ENCODE results near the gene ICA1. TPM values are rescaled to one million over a fixed set of nuclear protein-coding genes. Genes with fewer than 3 reads are reported as not detected.

Gene ICA1
- total and polyA plus RNA-seq, 2 experiments from 2014 or later, result 45.2 to 83.7 TPM

DNA sequence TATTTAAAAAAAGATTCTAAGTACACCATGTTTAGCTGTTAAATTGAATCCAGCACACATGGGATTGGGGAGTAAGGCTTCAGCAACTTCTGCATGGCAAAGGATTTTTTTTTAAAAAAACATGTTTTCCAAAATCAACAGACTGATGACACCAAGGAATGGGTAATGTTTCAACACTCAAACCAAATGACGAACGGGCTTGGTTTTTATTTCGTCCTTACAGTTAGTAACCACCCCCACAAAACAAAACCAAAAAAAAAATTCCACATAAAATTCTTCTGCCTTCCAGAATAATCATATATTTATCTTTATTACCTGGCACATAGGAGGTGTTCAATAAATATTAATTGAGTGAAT lies 45.7 kb downstream of the ICA1 start (continued):
- TF ChIP-seq REST (IDR thresholded peaks at IDR 0.05; ENCODE audit: unreplicated experiment), result no peak

- Histone ChIP-seq H3K4me3 (no peak overlapping the region), H3K36me3 (ENCODE audit: insufficient read depth) (no peaks in the 10 kb centered on the region), H3K27ac (ENCODE audit: low read depth) (no peak overlapping the region), H3F3A (replicated peaks; ENCODE audit: low read depth) (0 out of 2 replicates have a peak, but pooled peaks cover 3% of the 10 kb centered on the region), H3K79me2 (replicated peaks; ENCODE audit: insufficient read depth) (no peaks in the 10 kb centered on the region), H3K4me2 (no peak overlapping the region), H3K27me3 (ENCODE audit: insufficient read depth) (no peaks in the 10 kb centered on the region), H2AFZ (no peak overlapping the region), H3K4me1 (ENCODE audit: insufficient read depth) (peaks cover 38% of the 10 kb centered on the region), H4K20me1 (replicated peaks; ENCODE audit: insufficient read depth) (no peaks in the 10 kb centered on the region), H3K9me2 (ENCODE audit: insufficient read depth) (no peaks in the 10 kb centered on the region)
- Mint-ChIP-seq H3K9me3 (no peaks in the 10 kb centered on the region), H3K27ac (no peak overlapping the region), H3K27me3 (ENCODE audit: insufficient read depth, low read depth, poor library complexity) (peaks cover 4% of the 10 kb centered on the region), H3K36me3 (ENCODE audit: low read depth) (peaks cover 17% of the 10 kb centered on the region), H3K4me1 (peaks cover 67% of the 10 kb centered on the region), H3K4me3 (no peak overlapping the region)
- DNase-seq (ENCODE audit: low spot score), result no peak
- no peak for ATAC-seq
- TF ChIP-seq, protein P1, sequence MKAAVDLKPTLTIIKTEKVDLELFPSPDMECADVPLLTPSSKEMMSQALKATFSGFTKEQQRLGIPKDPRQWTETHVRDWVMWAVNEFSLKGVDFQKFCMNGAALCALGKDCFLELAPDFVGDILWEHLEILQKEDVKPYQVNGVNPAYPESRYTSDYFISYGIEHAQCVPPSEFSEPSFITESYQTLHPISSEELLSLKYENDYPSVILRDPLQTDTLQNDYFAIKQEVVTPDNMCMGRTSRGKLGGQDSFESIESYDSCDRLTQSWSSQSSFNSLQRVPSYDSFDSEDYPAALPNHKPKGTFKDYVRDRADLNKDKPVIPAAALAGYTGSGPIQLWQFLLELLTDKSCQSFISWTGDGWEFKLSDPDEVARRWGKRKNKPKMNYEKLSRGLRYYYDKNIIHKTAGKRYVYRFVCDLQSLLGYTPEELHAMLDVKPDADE (IDR thresholded peaks at IDR 0.05), result no peak
- TF ChIP-seq, protein P2, sequence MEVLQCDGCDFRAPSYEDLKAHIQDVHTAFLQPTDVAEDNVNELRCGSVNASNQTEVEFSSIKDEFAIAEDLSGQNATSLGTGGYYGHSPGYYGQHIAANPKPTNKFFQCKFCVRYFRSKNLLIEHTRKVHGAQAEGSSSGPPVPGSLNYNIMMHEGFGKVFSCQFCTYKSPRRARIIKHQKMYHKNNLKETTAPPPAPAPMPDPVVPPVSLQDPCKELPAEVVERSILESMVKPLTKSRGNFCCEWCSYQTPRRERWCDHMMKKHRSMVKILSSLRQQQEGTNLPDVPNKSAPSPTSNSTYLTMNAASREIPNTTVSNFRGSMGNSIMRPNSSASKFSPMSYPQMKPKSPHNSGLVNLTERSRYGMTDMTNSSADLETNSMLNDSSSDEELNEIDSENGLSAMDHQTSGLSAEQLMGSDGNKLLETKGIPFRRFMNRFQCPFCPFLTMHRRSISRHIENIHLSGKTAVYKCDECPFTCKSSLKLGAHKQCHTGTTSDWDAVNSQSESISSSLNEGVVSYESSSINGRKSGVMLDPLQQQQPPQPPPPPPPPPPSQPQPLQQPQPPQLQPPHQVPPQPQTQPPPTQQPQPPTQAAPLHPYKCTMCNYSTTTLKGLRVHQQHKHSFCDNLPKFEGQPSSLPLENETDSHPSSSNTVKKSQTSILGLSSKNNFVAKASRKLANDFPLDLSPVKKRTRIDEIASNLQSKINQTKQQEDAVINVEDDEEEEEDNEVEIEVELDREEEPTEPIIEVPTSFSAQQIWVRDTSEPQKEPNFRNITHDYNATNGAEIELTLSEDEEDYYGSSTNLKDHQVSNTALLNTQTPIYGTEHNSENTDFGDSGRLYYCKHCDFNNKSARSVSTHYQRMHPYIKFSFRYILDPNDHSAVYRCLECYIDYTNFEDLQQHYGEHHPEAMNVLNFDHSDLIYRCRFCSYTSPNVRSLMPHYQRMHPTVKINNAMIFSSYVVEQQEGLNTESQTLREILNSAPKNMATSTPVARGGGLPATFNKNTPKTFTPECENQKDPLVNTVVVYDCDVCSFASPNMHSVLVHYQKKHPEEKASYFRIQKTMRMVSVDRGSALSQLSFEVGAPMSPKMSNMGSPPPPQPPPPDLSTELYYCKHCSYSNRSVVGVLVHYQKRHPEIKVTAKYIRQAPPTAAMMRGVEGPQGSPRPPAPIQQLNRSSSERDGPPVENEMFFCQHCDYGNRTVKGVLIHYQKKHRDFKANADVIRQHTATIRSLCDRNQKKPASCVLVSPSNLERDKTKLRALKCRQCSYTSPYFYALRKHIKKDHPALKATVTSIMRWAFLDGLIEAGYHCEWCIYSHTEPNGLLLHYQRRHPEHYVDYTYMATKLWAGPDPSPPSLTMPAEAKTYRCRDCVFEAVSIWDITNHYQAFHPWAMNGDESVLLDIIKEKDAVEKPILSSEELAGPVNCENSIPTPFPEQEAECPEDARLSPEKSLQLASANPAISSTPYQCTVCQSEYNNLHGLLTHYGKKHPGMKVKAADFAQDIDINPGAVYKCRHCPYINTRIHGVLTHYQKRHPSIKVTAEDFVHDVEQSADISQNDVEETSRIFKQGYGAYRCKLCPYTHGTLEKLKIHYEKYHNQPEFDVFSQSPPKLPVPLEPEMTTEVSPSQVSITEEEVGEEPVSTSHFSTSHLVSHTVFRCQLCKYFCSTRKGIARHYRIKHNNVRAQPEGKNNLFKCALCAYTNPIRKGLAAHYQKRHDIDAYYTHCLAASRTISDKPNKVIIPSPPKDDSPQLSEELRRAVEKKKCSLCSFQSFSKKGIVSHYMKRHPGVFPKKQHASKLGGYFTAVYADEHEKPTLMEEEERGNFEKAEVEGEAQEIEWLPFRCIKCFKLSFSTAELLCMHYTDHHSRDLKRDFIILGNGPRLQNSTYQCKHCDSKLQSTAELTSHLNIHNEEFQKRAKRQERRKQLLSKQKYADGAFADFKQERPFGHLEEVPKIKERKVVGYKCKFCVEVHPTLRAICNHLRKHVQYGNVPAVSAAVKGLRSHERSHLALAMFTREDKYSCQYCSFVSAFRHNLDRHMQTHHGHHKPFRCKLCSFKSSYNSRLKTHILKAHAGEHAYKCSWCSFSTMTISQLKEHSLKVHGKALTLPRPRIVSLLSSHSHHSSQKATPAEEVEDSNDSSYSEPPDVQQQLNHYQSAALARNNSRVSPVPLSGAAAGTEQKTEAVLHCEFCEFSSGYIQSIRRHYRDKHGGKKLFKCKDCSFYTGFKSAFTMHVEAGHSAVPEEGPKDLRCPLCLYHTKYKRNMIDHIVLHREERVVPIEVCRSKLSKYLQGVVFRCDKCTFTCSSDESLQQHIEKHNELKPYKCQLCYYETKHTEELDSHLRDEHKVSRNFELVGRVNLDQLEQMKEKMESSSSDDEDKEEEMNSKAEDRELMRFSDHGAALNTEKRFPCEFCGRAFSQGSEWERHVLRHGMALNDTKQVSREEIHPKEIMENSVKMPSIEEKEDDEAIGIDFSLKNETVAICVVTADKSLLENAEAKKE (CRISPR knock-in tag; IDR thresholded peaks at IDR 0.05), result no peak
- TF ChIP-seq STAT1 (IDR thresholded peaks at IDR 0.05; ENCODE audit: unreplicated experiment), result no peak
- TF ChIP-seq ZNF331 (CRISPR knock-in tag; IDR thresholded peaks at IDR 0.05; ENCODE audit: low read depth), result no peak
- no peak for TF ChIP-seq CREB1 (CRISPR knock-in tag; IDR thresholded peaks at IDR 0.05; ENCODE audit: low read depth)
- no peak for TF ChIP-seq CTCF (conservative IDR thresholded peaks at IDR 0.05; ENCODE audit: low read depth in 2 of 2)
- no peak for TF ChIP-seq EZH2 (IDR thresholded peaks at IDR 0.05; ENCODE audit: low read depth, unreplicated experiment)
- no peak for TF ChIP-seq NANOG (IDR thresholded peaks at IDR 0.05; ENCODE audit: borderline replicate concordance)
Observed at GRCh38 chr7:8215648-8216333, 46.2 kb downstream of the ICA1 start.
